ENCODE results near the gene NAIF1.

DNA sequence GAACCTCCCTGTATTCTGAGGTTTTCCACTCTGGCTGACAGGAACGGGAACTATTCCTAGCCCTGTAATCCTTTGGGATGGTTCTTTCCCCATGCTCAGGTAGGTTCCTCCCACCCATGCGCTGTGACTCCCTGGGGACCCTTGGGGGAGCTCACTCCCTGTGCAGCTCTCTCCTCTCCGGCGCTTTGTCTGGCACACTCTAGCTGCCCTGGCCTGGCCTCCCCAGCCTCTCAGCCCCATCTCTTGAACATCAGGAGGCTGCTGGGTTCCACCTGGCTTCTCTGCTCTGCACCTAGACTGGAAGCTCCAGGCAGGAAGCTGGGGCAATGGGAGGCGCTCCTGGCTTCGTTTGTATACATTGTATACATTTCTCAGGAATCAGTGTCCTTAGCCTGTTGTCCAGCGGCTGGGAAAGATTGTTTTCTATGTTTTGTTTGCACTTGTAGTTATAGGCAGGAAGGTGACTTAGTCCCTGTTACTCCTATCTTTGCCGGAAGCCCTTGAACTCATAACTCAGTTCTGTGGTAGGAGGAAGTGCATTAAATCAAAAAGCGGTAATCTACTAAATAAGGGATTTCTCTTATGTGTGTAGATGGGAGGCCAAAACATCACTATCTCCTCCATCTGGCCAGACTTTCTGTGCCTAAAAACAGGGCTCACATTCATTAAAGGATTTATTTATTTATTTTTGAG, 21.3 kb upstream of the NAIF1 start:
- TF ChIP-seq CTCF (conservative IDR thresholded peaks at IDR 0.05) (no peak), EZH2 (IDR thresholded peaks at IDR 0.05; ENCODE audit: low read depth) (no peak)
